ENCODE measurements around the gene ZNF423.

The ZNF423 gene

GRCh38 chr16:49816875-49817274 lies 39.0 kb downstream of the ZNF423 start:
- ChIA-PET CTCF (no interaction called here), POLR2A (no interaction called here)
- DNase-seq (ENCODE audit: low read depth, low spot score): no peak

GRCh38 chr16:49811644-49812334 lies 44.1 kb downstream of the ZNF423 start:
- ChIA-PET CTCF (no interaction called here), POLR2A (no interaction called here)
- TF ChIP-seq CTCF (IDR thresholded peaks at IDR 0.05; ENCODE audit: insufficient read depth, low read length, missing control alignments): no peak
- H3K4me3 ChIP-seq (ENCODE audit: low read depth, low read length): no peak overlapping the region
- no peak for DNase-seq (ENCODE audit: low read depth, low spot score)

More at GRCh38 chr16:49816875-49817274, 39.0 kb downstream of the ZNF423 start:
- no peak for TF ChIP-seq CTCF (IDR thresholded peaks at IDR 0.05; ENCODE audit: insufficient read depth, low read length, missing control alignments)
- no peak overlapping the region for H3K4me3 ChIP-seq (ENCODE audit: low read depth, low read length)

- no peak for DNase-seq (ENCODE audit: low read depth, low spot score)
- no peak overlapping the region for H3K4me3 ChIP-seq (ENCODE audit: low read depth, low read length)
- no peak for TF ChIP-seq CTCF (IDR thresholded peaks at IDR 0.05; ENCODE audit: insufficient read depth, low read length, missing control alignments)
- CTCF ChIA-PET: no interaction called here
- POLR2A ChIA-PET: no interaction called here
Measured at GRCh38 chr16:49810831-49811230, 45.1 kb downstream of the ZNF423 start.

GRCh38 chr16:49809561-49809960 lies 46.4 kb downstream of the ZNF423 start:
- ChIA-PET CTCF (no interaction called here), POLR2A (no interaction called here)
- no peak for TF ChIP-seq CTCF (IDR thresholded peaks at IDR 0.05; ENCODE audit: insufficient read depth, low read length, missing control alignments)
- no peak overlapping the region for H3K4me3 ChIP-seq (ENCODE audit: low read depth, low read length)
- no peak for DNase-seq (ENCODE audit: low read depth, low spot score)

GRCh38 chr16:49809062-49809461 lies 46.9 kb downstream of the ZNF423 start:
- DNase-seq (ENCODE audit: low read depth, low spot score): no peak
- TF ChIP-seq CTCF (IDR thresholded peaks at IDR 0.05; ENCODE audit: insufficient read depth, low read length, missing control alignments): no peak
- H3K4me3 ChIP-seq (ENCODE audit: low read depth, low read length): no peak overlapping the region
- POLR2A ChIA-PET: no interaction called here
- CTCF ChIA-PET: no interaction called here

GRCh38 chr16:49806446-49806845 lies 49.5 kb downstream of the ZNF423 start:
- ChIA-PET POLR2A (no interaction called here), CTCF (no interaction called here)
- no peak for TF ChIP-seq CTCF (IDR thresholded peaks at IDR 0.05; ENCODE audit: insufficient read depth, low read length, missing control alignments)
- DNase-seq (ENCODE audit: low read depth, low spot score): peak; percentile 17
- H3K4me3 ChIP-seq (ENCODE audit: low read depth, low read length): no peak overlapping the region

All from AG04449 (cell line).